A549 (cell line): ENCODE measurements around the gene PLEKHS1. TPM values are rescaled to one million over a fixed set of nuclear protein-coding genes. Genes with fewer than 3 reads are reported as not detected.
A peak's percentile ranks its signal among the peaks of the same experiment; 100 is the strongest.
"Not testable (repeated sequence)": the region's sequence is repeated elsewhere in the genome, so short reads cannot be mapped to it uniquely, and the experiment has no call there.

ENCODE experiments used
- ATAC-seq, 2 experiments: fragments of 200-7000 bp in 1 of 2; fragments of >200 bp in 1 of 2; cut with Nextera tagmentation in 1 of 2; cut with Tn5 transposase in 1 of 2; 3 replicates each; pipeline versions ENCODE4 v1.8.0 to v1.9.1; 2018 to 2020; ENCODE audit warnings: mild to moderate bottlenecking in 1 of 2, moderate library complexity in 1 of 2
- CTCF ChIA-PET: fragments of 300-600 bp; sonication (Branson Sonifier 250); formaldehyde crosslinking; extraction: SDS; loops from one replicate; lab custom pipeline; 2021; ENCODE audit warnings: antibody characterized with exemption, inconsistent platforms; lab: Yijun Ruan, JAX
- POLR2A ChIA-PET: fragments of 350-600 bp; formaldehyde crosslinking; extraction: SDS; loops from one replicate; lab custom pipeline; 2021; ENCODE audit warnings: antibody characterized with exemption, inconsistent platforms; lab: Yijun Ruan, JAX
- DNase-seq, 2 experiments: peaks; one replicate each; pipeline versions ENCODE4 v3.0.0 to v3.0.0-alpha.2; 2011 to 2016; ENCODE audit warnings: low read depth in 1 of 2, low spot score in 1 of 2
- FAIRE-seq: peaks from 2 replicates; lab custom pipeline; 2011; peaks lifted over from hg19 to GRCh38; lab: Jason Lieb, UNC
- H3K27ac ChIP-seq, 2 experiments: fragments of >200 bp; sonication (Bioruptor Twin); formaldehyde crosslinking; 3 replicates each; pipeline ENCODE4 v1.5.1; 2016 to 2017
- H3K4me1 ChIP-seq: fragments of >200 bp; sonication (Bioruptor Twin); formaldehyde crosslinking; 3 replicates; pipeline ENCODE4 v1.6.1; 2016
- H3K4me2 ChIP-seq: fragments of >200 bp; sonication (Bioruptor Twin); formaldehyde crosslinking; 3 replicates; pipeline ENCODE4 v1.6.1; 2016
- H3K4me3 ChIP-seq: fragments of >200 bp; sonication (Bioruptor Twin); formaldehyde crosslinking; 3 replicates; pipeline ENCODE4 v1.5.1; 2016
- H3K9me3 ChIP-seq: fragments of >200 bp; sonication (Bioruptor Twin); formaldehyde crosslinking; 3 replicates; pipeline ENCODE4 v1.6.1; 2016
- BHLHE40 ChIP-seq: IDR thresholded peaks from 2 replicates; pipeline ENCODE4 v1.6.1; 2012; ENCODE audit warnings: low read depth, low read length, inconsistent platforms
- EP300 ChIP-seq, 2 experiments: fragments of >200 bp; sonication (Bioruptor Twin); formaldehyde crosslinking; IDR thresholded peaks; 2 replicates in 1 of 2; 3 replicates in 1 of 2; pipeline ENCODE4 v1.6.1; 2016 to 2017
- GATA3 ChIP-seq: IDR thresholded peaks from 2 replicates; pipeline ENCODE4 v1.6.1; 2012; ENCODE audit warnings: borderline replicate concordance
- POLR2AphosphoS2 ChIP-seq: conservative IDR thresholded peaks from 2 replicates; pipeline ENCODE4 v1.6.1; 2012; ENCODE audit warnings: low read length, improper control_type of control experiment, inconsistent platforms
- RAD21 ChIP-seq, 2 experiments: fragments of >200 bp in 1 of 2; sonication (Bioruptor Twin) in 1 of 2; formaldehyde crosslinking in 1 of 2; IDR thresholded peaks in 1 of 2; conservative IDR thresholded peaks in 1 of 2; 2 replicates in 1 of 2; 3 replicates in 1 of 2; pipeline ENCODE4 v1.6.1; 2012 to 2018; ENCODE audit warnings: inconsistent platforms in 1 of 2
- ZNF302 ChIP-seq: fragments of 250-450 bp; sonication (Bioruptor Pico); IDR thresholded peaks from 2 replicates; pipeline ENCODE4 v1.9.0; 2021; ENCODE audit warnings: inconsistent platforms, mild to moderate bottlenecking, moderate library complexity
- ZSCAN20 ChIP-seq: fragments of 250-450 bp; sonication (Bioruptor Pico); IDR thresholded peaks from 2 replicates; pipeline ENCODE4 v1.8.0; 2022; ENCODE audit warnings: mild to moderate bottlenecking, moderate library complexity
- WGBS: methylation state at CpG from one replicate; pipeline ENCODE4 v1.1.6; 2017; ENCODE audit errors: missing lambda C conversion rate; 5-methylcytosine and 5-hydroxymethylcytosine counted together
- polyA plus RNA-seq, 4 experiments: library from polyadenylated mRNA; depleted of rRNA in 3 of 4; stranded (reverse); fragments of >200 nt; fragmentation: RNase III in 1 of 4; extraction: RNeasy Plus Mini Kit Qiagen cat#74134 plus additional on column Dnase treatment in 1 of 4; gene quantifications; 2 replicates in 3 of 4; 3 replicates in 1 of 4; pipeline ENCODE4 v1.2.3, GENCODE V29; 2011 to 2017
- TF ChIP-seq, protein P1 (sequence below): fragments of >200 bp; sonication (Bioruptor Twin); formaldehyde crosslinking; IDR thresholded peaks from 3 replicates; pipeline ENCODE4 v1.6.1; 2016
- TF ChIP-seq, protein P2 (sequence below): IDR thresholded peaks from 2 replicates; pipeline ENCODE4 v1.6.1; 2012
- TF ChIP-seq, protein P3 (sequence below): fragments of >200 bp; sonication (Bioruptor Twin); formaldehyde crosslinking; IDR thresholded peaks from 3 replicates; pipeline ENCODE4 v1.5.1; 2016
- TF ChIP-seq, protein P4 (sequence below): IDR thresholded peaks from 2 replicates; pipeline ENCODE4 v1.6.1; 2012; ENCODE audit warnings: low read depth, borderline replicate concordance

Gene PLEKHS1
- polyA plus RNA-seq, 2 of the 4 experiments (the other 2 are of a cell fraction), result 0.03 to 0.05 TPM

DNA sequence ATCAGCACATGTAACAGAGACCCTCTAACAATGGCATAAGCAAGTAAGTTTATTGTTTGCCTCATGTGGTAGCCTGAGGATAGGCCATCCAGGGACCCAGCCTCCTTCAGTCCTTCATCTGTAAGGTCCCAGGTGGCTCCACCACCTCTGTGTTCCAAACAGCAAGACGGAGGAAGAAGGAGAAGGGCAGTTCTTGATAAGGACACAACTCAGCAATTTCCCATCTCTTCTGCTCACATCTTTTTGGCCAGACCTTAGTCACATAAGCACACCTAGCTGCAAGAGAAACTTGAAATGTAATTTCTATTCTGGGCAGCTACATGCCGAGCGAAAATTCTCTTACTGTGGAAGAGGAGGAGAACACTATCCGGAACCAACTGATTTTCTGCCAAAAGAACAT lies 68.5 kb downstream of the PLEKHS1 start (continued):
- TF ChIP-seq, protein P1, sequence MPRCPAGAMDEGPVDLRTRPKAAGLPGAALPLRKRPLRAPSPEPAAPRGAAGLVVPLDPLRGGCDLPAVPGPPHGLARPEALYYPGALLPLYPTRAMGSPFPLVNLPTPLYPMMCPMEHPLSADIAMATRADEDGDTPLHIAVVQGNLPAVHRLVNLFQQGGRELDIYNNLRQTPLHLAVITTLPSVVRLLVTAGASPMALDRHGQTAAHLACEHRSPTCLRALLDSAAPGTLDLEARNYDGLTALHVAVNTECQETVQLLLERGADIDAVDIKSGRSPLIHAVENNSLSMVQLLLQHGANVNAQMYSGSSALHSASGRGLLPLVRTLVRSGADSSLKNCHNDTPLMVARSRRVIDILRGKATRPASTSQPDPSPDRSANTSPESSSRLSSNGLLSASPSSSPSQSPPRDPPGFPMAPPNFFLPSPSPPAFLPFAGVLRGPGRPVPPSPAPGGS, result no peak
- no peak for TF ChIP-seq GATA3
- TF ChIP-seq EP300 (IDR thresholded peaks at IDR 0.05), result no peak
- TF ChIP-seq, protein P2, sequence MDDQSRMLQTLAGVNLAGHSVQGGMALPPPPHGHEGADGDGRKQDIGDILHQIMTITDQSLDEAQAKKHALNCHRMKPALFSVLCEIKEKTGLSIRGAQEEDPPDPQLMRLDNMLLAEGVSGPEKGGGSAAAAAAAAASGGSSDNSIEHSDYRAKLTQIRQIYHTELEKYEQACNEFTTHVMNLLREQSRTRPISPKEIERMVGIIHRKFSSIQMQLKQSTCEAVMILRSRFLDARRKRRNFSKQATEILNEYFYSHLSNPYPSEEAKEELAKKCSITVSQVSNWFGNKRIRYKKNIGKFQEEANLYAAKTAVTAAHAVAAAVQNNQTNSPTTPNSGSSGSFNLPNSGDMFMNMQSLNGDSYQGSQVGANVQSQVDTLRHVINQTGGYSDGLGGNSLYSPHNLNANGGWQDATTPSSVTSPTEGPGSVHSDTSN, result no peak

DNA sequence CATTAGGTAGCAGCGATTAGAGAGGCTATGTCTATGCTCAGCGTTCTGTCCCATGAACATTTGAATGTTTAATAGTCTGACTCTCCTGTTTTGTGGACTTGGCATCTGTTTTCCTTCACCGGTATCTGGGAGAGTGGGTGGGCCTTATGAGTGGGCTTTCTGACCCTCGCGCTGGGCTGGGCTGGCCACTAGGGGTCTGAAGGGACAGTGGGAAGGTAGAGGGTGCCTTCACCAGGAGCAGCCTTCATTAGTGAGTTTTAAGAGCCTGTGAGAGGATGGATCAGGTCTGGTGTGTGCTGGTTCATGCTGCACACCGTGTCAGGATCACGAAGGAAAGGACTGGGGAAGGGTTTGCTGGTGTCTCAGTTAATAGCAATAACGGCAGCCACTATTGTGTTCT lies 69.0 kb downstream of the PLEKHS1 start:
- ATAC-seq (peak; percentile 56 to 88; a peak in 5 of 6 replicates), FAIRE-seq (no peak), DNase-seq (no peak)
- H3K9me3 ChIP-seq, result no peaks in the 10 kb centered on the region
- ChIA-PET POLR2A (no interaction called here), CTCF (interaction anchor here (0.8 kb wide), 1 partner anchor 10 kb away, joined by 3 read pairs; no protein-coding TSS in a partner anchor)
- WGBS, result 62% methylated on average over 8 of the region's 8 CpGs
- no peak overlapping the region for H3K27ac ChIP-seq
- H3K4me2 ChIP-seq, result no peak overlapping the region
- no peaks in the 10 kb centered on the region for H3K4me1 ChIP-seq
- TF ChIP-seq RAD21 (conservative IDR thresholded peaks at IDR 0.05 in 1 of 2, IDR thresholded peaks at IDR 0.05 in 1 of 2), result 0 out of 5 replicates have a peak, but pooled peaks of 1 of the 2 experiments have one; percentile 11
- TF ChIP-seq, protein P3, sequence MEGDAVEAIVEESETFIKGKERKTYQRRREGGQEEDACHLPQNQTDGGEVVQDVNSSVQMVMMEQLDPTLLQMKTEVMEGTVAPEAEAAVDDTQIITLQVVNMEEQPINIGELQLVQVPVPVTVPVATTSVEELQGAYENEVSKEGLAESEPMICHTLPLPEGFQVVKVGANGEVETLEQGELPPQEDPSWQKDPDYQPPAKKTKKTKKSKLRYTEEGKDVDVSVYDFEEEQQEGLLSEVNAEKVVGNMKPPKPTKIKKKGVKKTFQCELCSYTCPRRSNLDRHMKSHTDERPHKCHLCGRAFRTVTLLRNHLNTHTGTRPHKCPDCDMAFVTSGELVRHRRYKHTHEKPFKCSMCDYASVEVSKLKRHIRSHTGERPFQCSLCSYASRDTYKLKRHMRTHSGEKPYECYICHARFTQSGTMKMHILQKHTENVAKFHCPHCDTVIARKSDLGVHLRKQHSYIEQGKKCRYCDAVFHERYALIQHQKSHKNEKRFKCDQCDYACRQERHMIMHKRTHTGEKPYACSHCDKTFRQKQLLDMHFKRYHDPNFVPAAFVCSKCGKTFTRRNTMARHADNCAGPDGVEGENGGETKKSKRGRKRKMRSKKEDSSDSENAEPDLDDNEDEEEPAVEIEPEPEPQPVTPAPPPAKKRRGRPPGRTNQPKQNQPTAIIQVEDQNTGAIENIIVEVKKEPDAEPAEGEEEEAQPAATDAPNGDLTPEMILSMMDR, result no peak
- H3K4me3 ChIP-seq, result no peak overlapping the region

DNA sequence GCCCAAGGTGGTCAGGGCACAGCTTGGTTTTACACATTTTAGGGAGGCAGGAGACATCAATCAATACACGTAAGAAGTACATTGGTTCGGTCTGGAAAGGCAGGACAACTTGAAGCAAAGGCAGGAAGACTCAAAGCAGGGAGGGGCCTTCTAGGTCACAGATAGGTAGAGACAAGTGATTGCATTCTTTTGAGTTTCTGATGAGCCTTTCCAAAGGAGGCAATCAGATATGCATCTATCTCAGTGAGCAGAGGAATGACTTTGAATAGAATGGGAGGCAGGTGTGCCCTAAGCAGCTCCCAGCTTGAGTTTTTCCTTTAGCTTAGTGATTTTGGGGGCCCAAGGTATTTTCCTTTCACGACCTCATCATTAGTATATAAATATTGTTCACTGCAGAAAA lies 69.8 kb downstream of the PLEKHS1 start:
- FAIRE-seq, ATAC-seq, H3K9me3 ChIP-seq, H3K4me3 ChIP-seq, H3K4me1 ChIP-seq, H3K4me2 ChIP-seq, DNase-seq, H3K27ac ChIP-seq, POLR2A ChIA-PET: not testable (repeated sequence)
- CTCF ChIA-PET, result interaction anchor here (0.5 to 1.4 kb wide), 5 partner anchors 12 to 696 kb away, joined by 3 to 6 read pairs (median 3); no protein-coding TSS in a partner anchor
- 53% methylated on average over 3 of the region's 3 CpGs for WGBS

DNA sequence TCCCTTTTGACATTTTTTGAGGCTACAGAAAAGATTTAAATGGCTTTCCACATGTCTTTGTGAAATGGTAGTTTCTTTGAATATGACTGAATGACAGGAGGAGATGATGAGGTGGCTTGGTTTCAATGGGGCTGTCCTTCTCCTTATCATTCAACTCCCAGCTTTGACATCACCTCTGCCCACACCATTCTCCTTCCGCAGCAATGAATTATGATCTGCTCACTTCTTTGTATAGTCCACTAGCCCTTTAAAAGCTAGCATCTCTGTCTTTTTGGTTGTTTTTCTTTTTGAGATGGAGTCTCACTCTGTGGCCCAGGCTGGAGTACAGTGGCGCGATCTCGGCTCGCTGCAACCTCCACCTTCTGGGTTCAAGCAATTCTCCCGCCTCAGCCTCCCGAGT lies 70.7 kb downstream of the PLEKHS1 start:
- POLR2A ChIA-PET, result no interaction called here
- TF ChIP-seq POLR2AphosphoS2, result no peak
- TF ChIP-seq, protein P4, sequence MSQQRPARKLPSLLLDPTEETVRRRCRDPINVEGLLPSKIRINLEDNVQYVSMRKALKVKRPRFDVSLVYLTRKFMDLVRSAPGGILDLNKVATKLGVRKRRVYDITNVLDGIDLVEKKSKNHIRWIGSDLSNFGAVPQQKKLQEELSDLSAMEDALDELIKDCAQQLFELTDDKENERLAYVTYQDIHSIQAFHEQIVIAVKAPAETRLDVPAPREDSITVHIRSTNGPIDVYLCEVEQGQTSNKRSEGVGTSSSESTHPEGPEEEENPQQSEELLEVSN, result no peak

DNA sequence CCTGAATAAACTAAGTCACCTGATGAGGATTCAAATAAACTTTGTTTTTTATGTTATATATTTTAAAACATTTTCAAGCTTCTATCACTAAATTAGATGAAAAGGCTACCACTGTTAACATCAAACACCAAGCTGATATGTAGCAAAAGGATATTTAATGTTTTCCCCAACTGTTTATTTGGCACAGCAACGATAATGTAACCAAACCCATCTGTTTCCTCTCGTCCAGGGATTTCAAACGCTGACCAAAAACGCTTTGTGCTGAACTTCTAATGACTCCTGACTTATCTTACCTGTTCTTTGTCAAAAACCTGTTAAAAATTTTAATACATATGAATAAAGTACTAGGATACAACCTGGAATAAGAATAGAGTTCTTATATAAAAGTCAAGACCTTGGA lies 71.9 kb downstream of the PLEKHS1 start:
- no peak overlapping the region for H3K4me3 ChIP-seq
- H3K27ac ChIP-seq, result no peak overlapping the region
- no peak overlapping the region for H3K4me2 ChIP-seq
- TF ChIP-seq ZNF302 (CRISPR knock-in tag), result no peak
- no peak for TF ChIP-seq BHLHE40
- no peak for TF ChIP-seq ZSCAN20 (CRISPR knock-in tag)
- ChIA-PET POLR2A (no interaction called here), CTCF (interaction anchor here (2.1 kb wide), 1 partner anchor 24 kb away, joined by 7 read pairs; no protein-coding TSS in a partner anchor)
- DNase-seq (no peak), FAIRE-seq (no peak), ATAC-seq (no peak)
- H3K4me1 ChIP-seq, result no peaks in the 10 kb centered on the region
- WGBS, result 54% methylated on average over 4 of the region's 4 CpGs
- H3K9me3 ChIP-seq, result no peaks in the 10 kb centered on the region

More for the DNA sequence above, 70.7 kb downstream of the PLEKHS1 start:
- Histone ChIP-seq H3K27ac (no peak overlapping the region), H3K9me3 (no peaks in the 10 kb centered on the region), H3K4me2 (no peak overlapping the region), H3K4me1 (no peaks in the 10 kb centered on the region), H3K4me3 (no peak overlapping the region)
- CTCF ChIA-PET, result interaction anchor here (0.9 to 2.1 kb wide), 6 partner anchors 13 to 281 kb away, joined by 3 to 7 read pairs (median 3); no protein-coding TSS in a partner anchor
- 91% methylated on average over 7 of the region's 7 CpGs for WGBS
- ATAC-seq (no peak), FAIRE-seq (no peak), DNase-seq (no peak)
